ENCODE measurements around the gene CPED1. TPM values are rescaled to one million over a fixed set of nuclear protein-coding genes. Genes with fewer than 3 reads are reported as not detected.
"Not testable (repeated sequence)": the region's sequence is repeated elsewhere in the genome, so short reads cannot be mapped to it uniquely, and the experiment has no call there.

Gene CPED1
- total and polyA plus RNA-seq, 10 of the 15 experiments (the other 5 are each of a cell fraction or from before 2014, with no cell fraction given): 0.01 to 0.77 (median 0.10) TPM; not detected in 1

- ATAC-seq: no peak
- POLR2A ChIA-PET: no interaction called here
- no peak for FAIRE-seq
These were observed 300.4 kb downstream of the CPED1 start for GRCh38 chr7:121288894-121289293.

DNA sequence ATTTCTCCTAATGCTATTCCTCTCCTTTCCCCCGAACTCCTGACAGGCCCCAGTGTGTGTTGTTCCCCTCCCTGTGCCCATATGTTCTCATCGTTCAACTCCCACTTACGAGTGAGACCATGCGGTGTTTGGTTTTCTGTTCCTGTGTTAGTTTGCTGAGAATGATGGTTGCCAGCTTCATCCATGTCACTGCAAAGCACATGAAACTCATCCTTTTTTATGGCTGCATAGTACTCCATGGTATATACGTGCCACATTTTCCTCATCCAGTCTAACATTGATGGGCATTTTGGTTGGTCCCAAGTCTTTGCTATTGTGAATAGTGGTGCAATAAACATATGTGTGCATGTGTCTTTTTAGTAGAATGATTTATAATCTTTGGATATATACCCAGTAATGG is 301.4 kb downstream of the CPED1 start:
- FAIRE-seq; in situ Hi-C loops (cut with MboI): not testable (repeated sequence)
- SMC1A ChIA-PET (ENCODE audit: uncharacterized antibody, unreplicated experiment): interaction anchor here (1.0 to 1.5 kb wide), 2 partner anchors 11 to 47 kb away, joined by 3 read pairs; no protein-coding TSS in a partner anchor

More at GRCh38 chr7:121288894-121289293, 300.4 kb downstream of the CPED1 start:
- no peak for DNase-seq (ENCODE audit: low read depth, low spot score)
- H3K4me3 ChIP-seq: no peak overlapping the region
- SMC1A ChIA-PET (ENCODE audit: uncharacterized antibody, unreplicated experiment): interaction anchor here (1.0 to 1.5 kb wide), 2 partner anchors 9 to 48 kb away, joined by 3 read pairs; no protein-coding TSS in a partner anchor
- no peaks in the 10 kb centered on the region for H3K27me3 ChIP-seq (replicated peaks in 1 of 2; ENCODE audit: control insufficient read depth in 2 of 2, insufficient read depth in 2 of 2, low read length in 1 of 2)
- CTCF ChIA-PET: interaction anchor here (0.6 kb wide), 1 partner anchor 344 kb away, joined by 3 read pairs; no protein-coding TSS in a partner anchor
- no TSS peak for BruUV-seq (replicated peaks)
- no peak overlapping the region for H2AFZ ChIP-seq (ENCODE audit: control insufficient read depth, low read depth, low read length)
- in situ Hi-C loops (cut with MboI): no loop called here
- H3K27ac ChIP-seq (ENCODE audit: control insufficient read depth, insufficient read depth): no peak overlapping the region
- H4K20me1 ChIP-seq (ENCODE audit: control insufficient read depth, insufficient read depth): no peaks in the 10 kb centered on the region
- TF ChIP-seq TARDBP (IDR thresholded peaks at IDR 0.05; ENCODE audit: borderline replicate concordance) (no peak), WRNIP1 (IDR thresholded peaks at IDR 0.05; ENCODE audit: borderline replicate concordance, low read depth, low read length) (no peak)
- no peak overlapping the region for H3K9ac ChIP-seq (ENCODE audit: control insufficient read depth, insufficient read depth, low read length)
- H3K9me3 ChIP-seq (replicated peaks; ENCODE audit: control insufficient read depth, insufficient read depth, low read length): peaks cover 11% of the 10 kb centered on the region; the same call in 2 of the 3 replicates
- no peaks in the 10 kb centered on the region for H3K4me1 ChIP-seq (ENCODE audit: control insufficient read depth, insufficient read depth, low read length)
- intact Hi-C loops (cut with micrococcal nuclease; ENCODE audit: unreplicated experiment): no loop called here
- RAD21 ChIA-PET (ENCODE audit: unreplicated experiment): no interaction called here
- H3K36me3 ChIP-seq (ENCODE audit: control insufficient read depth in 2 of 2, insufficient read depth in 2 of 2, low read length in 1 of 2): no peaks in the 10 kb centered on the region
- H3K4me2 ChIP-seq (ENCODE audit: control insufficient read depth, insufficient read depth): no peak overlapping the region
- no peaks in the 10 kb centered on the region for H3K79me2 ChIP-seq (ENCODE audit: control insufficient read depth, insufficient read depth, low read length)

More for the DNA sequence above, 301.4 kb downstream of the CPED1 start:
- H4K20me1 ChIP-seq (ENCODE audit: control insufficient read depth, insufficient read depth); ATAC-seq; H3K36me3 ChIP-seq (ENCODE audit: control insufficient read depth in 2 of 2, insufficient read depth in 2 of 2, low read length in 1 of 2); DNase-seq (ENCODE audit: low read depth, low spot score); H3K27ac ChIP-seq (ENCODE audit: control insufficient read depth, insufficient read depth); H3K4me3 ChIP-seq; H3K9ac ChIP-seq (ENCODE audit: control insufficient read depth, insufficient read depth, low read length); BruUV-seq (replicated peaks); CTCF ChIA-PET; RAD21 ChIA-PET (ENCODE audit: unreplicated experiment); H2AFZ ChIP-seq (ENCODE audit: control insufficient read depth, low read depth, low read length); H3K79me2 ChIP-seq (ENCODE audit: control insufficient read depth, insufficient read depth, low read length); POLR2A ChIA-PET; H3K4me1 ChIP-seq (ENCODE audit: control insufficient read depth, insufficient read depth, low read length); H3K4me2 ChIP-seq (ENCODE audit: control insufficient read depth, insufficient read depth); H3K27me3 ChIP-seq (replicated peaks in 1 of 2; ENCODE audit: control insufficient read depth in 2 of 2, insufficient read depth in 2 of 2, low read length in 1 of 2); intact Hi-C loops (cut with micrococcal nuclease; ENCODE audit: unreplicated experiment): not testable (repeated sequence)
- WGBS (ENCODE audit: insufficient coverage, insufficient replicate concordance, low lambda C conversion rate, missing lambda C conversion rate): 77% methylated on average over 5 of the region's 5 CpGs
- peaks cover 10% of the 10 kb centered on the region; the same call in 2 of the 3 replicates for H3K9me3 ChIP-seq (replicated peaks; ENCODE audit: control insufficient read depth, insufficient read depth, low read length)
